ENCODE results near the gene IGFLR1. TPM values are rescaled to one million over a fixed set of nuclear protein-coding genes. Genes with fewer than 3 reads are reported as not detected.

IGFLR1 gene
- total RNA-seq, 3 donors from 2014 or later: 5.3 to 14.6 (median 8.2) TPM

- intact Hi-C loops (cut with DNase I, micrococcal nuclease): no loop called here
- no peaks in the 10 kb centered on the region for H3K36me3 ChIP-seq (ENCODE audit: low read depth)
- ATAC-seq: no peak
Observed at GRCh38 chr19:35768082-35768421, 25.8 kb upstream of the IGFLR1 start.

DNA sequence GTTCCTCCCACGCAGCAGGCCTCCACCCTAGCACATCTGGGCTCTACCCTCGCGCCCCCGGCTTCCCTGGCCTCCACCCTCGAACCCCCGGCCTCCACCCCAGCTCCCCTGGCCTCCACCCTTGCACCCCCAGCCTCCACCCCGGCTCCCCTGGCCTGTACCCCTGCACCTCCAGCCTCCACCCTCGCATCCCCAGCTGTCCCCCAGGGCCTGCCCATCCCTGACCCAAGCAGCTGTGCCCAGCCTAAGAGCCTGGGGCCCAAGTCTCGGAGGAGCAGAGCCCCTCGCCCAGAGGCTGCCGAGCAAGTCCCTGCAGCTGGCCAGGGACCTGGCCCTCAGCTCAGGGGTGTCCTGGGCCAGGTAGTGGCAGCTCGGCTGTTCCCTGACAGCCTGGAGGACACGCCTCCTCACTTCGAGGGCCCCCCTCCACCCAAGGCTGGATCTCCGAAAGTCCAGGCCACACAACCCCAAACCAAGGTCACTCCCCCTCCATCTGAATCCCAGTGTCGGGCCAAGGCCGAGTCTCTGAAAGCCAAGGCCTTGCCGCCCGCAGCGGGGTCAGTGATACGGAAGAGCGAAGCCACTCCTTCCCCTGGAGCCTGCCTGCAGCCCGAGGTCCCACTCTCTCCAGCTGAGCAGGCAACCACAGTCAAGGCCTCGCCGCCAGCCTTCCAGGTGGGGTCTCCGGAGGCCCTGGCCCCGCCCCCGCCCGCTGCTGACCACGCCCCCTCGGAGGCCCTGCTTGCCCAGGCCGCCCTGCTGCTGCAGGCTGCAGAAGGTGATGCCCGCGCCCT is 25.2 kb upstream of the IGFLR1 start:
- H3K36me3 ChIP-seq (ENCODE audit: low read depth): no peaks in the 10 kb centered on the region
- intact Hi-C loops (cut with DNase I, micrococcal nuclease): no loop called here
- no peak overlapping the region for H3K4me3 ChIP-seq
- TF ChIP-seq CTCF (IDR thresholded peaks at IDR 0.05): no peak
- H3K9me3 ChIP-seq: no peaks in the 10 kb centered on the region
- no peaks in the 10 kb centered on the region for H3K4me1 ChIP-seq (ENCODE audit: low read depth)
- peak; percentile 25 for ATAC-seq
- DNase-seq: no peak

More at GRCh38 chr19:35768082-35768421, 25.8 kb upstream of the IGFLR1 start:
- Histone ChIP-seq H3K4me1 (ENCODE audit: low read depth) (no peaks in the 10 kb centered on the region), H3K4me3 (no peak overlapping the region), H3K9me3 (no peaks in the 10 kb centered on the region)
- DNase-seq: no peak
- no peak for TF ChIP-seq CTCF (IDR thresholded peaks at IDR 0.05)

- Histone ChIP-seq H3K36me3 (ENCODE audit: low read depth) (no peaks in the 10 kb centered on the region), H3K4me3 (no peak overlapping the region), H3K4me1 (ENCODE audit: low read depth) (no peaks in the 10 kb centered on the region), H3K9me3 (no peaks in the 10 kb centered on the region)
- ATAC-seq (peak; percentile 24), DNase-seq (no peak)
- intact Hi-C loops (cut with DNase I, micrococcal nuclease): no loop called here
- TF ChIP-seq CTCF (IDR thresholded peaks at IDR 0.05): no peak
Observed at GRCh38 chr19:35766571-35767104, 24.4 kb upstream of the IGFLR1 start.

DNA sequence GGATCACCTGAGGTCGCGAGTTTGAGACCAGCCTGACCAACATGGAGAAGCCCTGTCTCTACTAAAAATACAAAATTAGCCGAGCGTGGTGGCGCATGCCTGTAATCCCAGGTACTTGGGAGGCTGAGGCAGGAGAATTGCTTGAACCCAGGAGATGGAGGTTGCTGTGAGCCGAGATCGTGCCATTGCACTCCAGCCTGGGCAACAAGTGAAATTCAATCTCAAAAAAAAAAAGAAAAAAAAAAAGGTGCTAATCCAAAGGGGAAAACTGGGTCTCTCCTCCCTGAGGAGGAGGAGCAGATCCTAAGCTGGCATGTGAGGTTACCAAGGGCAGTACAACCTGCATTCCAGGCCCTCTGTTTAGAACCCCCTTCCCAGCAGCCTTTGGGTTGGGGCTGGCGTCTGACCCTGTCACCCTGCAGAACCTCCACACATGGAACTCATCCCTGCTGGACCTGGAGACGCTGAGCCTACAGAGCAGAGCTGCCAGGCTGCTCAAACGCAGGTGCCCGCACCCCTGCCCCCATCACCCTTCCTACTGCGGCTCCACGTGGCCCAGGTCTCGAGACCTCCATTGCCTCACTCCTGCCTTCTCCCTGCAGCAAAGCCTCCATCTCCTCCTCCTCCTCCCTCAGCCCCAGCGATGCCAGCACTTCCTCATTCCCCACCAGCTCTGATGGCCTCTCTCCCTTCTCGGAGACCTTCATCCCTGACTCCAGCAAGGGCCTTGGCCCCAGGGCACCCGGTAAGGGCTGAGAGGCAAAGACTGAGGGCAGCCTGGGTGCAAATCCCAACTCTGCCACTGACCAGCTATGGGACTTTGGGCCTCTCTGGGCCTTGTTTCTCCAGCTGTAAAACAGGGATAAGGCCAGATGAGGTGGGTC is 22.4 kb upstream of the IGFLR1 start:
- ATAC-seq (no peak), DNase-seq (no peak)
- Histone ChIP-seq H3K36me3 (ENCODE audit: low read depth) (no peaks in the 10 kb centered on the region), H3K4me1 (ENCODE audit: low read depth) (no peaks in the 10 kb centered on the region), H3K4me3 (no peak overlapping the region), H3K9me3 (no peaks in the 10 kb centered on the region)
- no peak for TF ChIP-seq CTCF (IDR thresholded peaks at IDR 0.05)
- intact Hi-C loops (cut with DNase I, micrococcal nuclease): no loop called here

DNA sequence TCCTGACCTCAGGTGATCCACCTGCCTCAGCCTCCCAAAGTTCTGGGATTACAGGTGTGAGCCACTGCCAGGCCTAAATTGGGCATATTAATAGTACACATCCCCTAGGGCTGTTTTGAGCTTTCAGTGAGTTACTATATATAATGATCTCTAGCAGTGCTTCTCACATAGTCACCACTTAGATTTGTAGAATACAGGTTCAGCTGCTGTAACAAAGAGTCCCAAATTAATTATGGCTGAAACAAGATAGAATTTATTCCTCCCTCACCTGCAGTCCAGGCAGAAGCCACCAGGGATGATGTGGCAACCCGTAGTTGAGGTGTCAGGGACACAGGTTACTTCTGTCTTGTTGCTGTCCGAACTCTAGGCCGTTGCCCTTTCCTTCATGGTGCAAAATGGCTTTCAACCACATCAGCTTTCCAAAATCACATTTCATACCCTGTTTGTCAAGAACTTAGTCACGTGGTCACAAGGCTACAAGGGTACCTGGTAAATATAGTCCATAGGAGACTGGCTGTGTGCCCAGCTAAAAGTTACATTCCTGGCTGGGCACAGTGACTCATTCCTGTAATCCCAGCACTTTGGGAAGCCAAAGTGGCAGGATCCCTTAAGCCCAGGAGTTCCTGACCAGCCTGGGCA is 18.6 kb upstream of the IGFLR1 start:
- DNase-seq (no peak), ATAC-seq (no peak)
- intact Hi-C loops (cut with DNase I, micrococcal nuclease): no loop called here
- Histone ChIP-seq H3K4me3 (no peak overlapping the region), H3K4me1 (ENCODE audit: low read depth) (peaks cover 25% of the 10 kb centered on the region), H3K36me3 (ENCODE audit: low read depth) (no peaks in the 10 kb centered on the region), H3K9me3 (no peaks in the 10 kb centered on the region)
- TF ChIP-seq CTCF (IDR thresholded peaks at IDR 0.05): no peak

Measured in mucosa of descending colon (tissue), 3 donors.